ENCODE data around the gene C1QTNF8. TPM values are rescaled to one million over a fixed set of nuclear protein-coding genes. Genes with fewer than 3 reads are reported as not detected.

C1QTNF8 gene
- total RNA-seq, 4 donors from 2014 or later, result not detected

- peak in 1 of 2 donors; percentile 52 for DNase-seq
- intact Hi-C loops (cut with DNase I; ENCODE audit: low total_unique reads), result no loop called here
- Histone ChIP-seq H3K9me3 (no peaks in the 10 kb centered on the region), H3K27me3 (peaks cover 12% of the 10 kb centered on the region in 2 donors), H3K27ac (no peak overlapping the region), H3K4me3 (no peak overlapping the region), H3K36me3 (no peaks in the 10 kb centered on the region), H3K4me1 (peaks cover 0 to 3% of the 10 kb centered on the region in 2 donors)
- TF ChIP-seq CTCF (IDR thresholded peaks at IDR 0.05) (peak in 3 of 4 experiments; percentile 66 to 76 (median 70)), POLR2A (IDR thresholded peaks at IDR 0.05) (no peak)
Measured at GRCh38 chr16:1102921-1103635, 7.0 kb upstream of the C1QTNF8 start.

GRCh38 chr16:1102333-1102700 is 6.3 kb upstream of the C1QTNF8 start:
- intact Hi-C loops (cut with DNase I; ENCODE audit: low total_unique reads), result no loop called here
- Histone ChIP-seq H3K27ac (no peak overlapping the region), H3K27me3 (peaks cover 5 to 10% of the 10 kb centered on the region in 2 donors), H3K9me3 (no peaks in the 10 kb centered on the region), H3K4me1 (peaks cover 0 to 3% of the 10 kb centered on the region in 2 donors), H3K36me3 (no peaks in the 10 kb centered on the region), H3K4me3 (no peak overlapping the region)
- DNase-seq, result no peak
- TF ChIP-seq CTCF (IDR thresholded peaks at IDR 0.05) (no peak), POLR2A (IDR thresholded peaks at IDR 0.05) (no peak)

DNA sequence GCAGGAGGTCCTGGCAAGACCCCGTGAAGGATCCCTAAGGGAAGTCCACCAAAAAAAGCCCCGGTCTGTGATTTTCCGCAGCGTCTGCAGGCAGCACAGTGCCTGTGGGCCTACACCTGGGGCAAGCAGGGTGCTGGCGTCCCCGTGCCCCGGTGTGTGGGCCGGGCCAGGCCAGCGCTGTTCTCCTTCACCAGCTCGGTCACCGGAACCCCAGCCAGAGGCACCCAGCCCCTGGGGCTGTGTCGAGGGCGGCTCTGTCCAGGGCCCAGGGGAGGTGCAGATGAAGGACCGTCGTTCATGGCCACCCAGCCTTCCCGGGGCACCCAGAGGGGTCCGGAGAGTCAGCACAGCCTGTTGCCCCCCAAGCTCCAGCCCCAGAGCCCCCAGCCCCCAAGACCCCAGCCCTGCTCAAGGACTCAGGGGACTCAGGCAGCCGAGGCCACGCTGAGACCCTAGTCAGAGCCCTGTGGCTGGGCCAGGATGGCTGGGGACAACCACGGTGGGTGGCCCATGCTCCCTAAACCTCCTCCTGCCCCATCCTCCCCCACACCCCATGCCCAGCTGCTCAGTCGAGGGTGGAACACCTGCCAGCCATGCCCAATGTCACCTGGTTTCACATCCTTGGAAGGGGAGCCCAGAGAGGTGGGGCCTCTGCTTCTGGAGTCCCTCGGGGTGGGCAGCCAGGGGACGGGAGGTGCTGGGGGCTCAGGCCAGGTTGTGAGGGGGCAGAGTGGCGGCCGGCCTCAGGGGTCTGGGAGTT is 5.7 kb upstream of the C1QTNF8 start:
- Histone ChIP-seq H3K27me3 (peaks cover 5 to 10% of the 10 kb centered on the region in 2 donors), H3K9me3 (no peaks in the 10 kb centered on the region), H3K36me3 (no peaks in the 10 kb centered on the region), H3K4me1 (peaks cover 0 to 3% of the 10 kb centered on the region in 2 donors), H3K27ac (no peak overlapping the region), H3K4me3 (no peak overlapping the region)
- intact Hi-C loops (cut with DNase I; ENCODE audit: low total_unique reads), result no loop called here
- no peak for DNase-seq
- TF ChIP-seq POLR2A (IDR thresholded peaks at IDR 0.05), result no peak
- TF ChIP-seq CTCF (IDR thresholded peaks at IDR 0.05), result no peak

DNA sequence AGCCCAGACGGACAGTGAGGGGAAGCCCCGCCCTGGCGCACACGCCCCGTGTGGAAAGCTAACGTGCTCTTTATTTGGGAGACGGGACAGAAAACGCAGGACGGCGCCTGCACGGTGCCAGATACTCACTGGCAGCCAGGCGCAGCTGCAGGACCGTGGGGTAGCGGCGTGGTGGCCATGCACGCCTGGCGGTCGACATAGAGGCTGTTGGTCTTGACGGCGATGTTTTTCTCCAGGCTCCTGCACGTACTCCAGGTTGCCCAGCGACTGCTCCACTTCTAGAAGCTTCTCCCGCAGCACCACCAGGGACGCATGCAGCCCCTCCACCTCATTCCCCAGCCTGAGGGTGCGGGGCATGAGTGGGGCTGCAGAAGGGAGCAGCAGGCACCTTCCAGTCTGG is 5.1 kb upstream of the C1QTNF8 start:
- Histone ChIP-seq H3K9me3 (no peaks in the 10 kb centered on the region), H3K27me3 (peaks cover 5 to 10% of the 10 kb centered on the region in 2 donors), H3K4me1 (peaks cover 0 to 3% of the 10 kb centered on the region in 2 donors), H3K27ac (no peak overlapping the region), H3K4me3 (no peak overlapping the region), H3K36me3 (no peaks in the 10 kb centered on the region)
- no peak for TF ChIP-seq POLR2A (IDR thresholded peaks at IDR 0.05)
- no peak for TF ChIP-seq CTCF (IDR thresholded peaks at IDR 0.05)
- no peak for DNase-seq
- intact Hi-C loops (cut with DNase I; ENCODE audit: low total_unique reads), result no loop called here
